ENCODE data around the gene CLDN6.

Gene CLDN6

GRCh38 chr16:3012246-3012645 is 5.7 kb downstream of the CLDN6 start:
- no peak for DNase-seq

GRCh38 chr16:3010510-3010909 is 7.5 kb downstream of the CLDN6 start:
- no peak for DNase-seq

- no peak for DNase-seq
These were observed 8.2 kb downstream of the CLDN6 start for GRCh38 chr16:3009568-3010390.

GRCh38 chr16:3008690-3009037 is 9.3 kb downstream of the CLDN6 start:
- no peak for DNase-seq

GRCh38 chr16:3007957-3008689 is 9.9 kb downstream of the CLDN6 start:
- DNase-seq, result peak in 1 of 2 experiments; percentile 36

- no peak for DNase-seq
These were observed 10.7 kb downstream of the CLDN6 start for GRCh38 chr16:3007059-3007956.

GRCh38 chr16:3004781-3005284 is 13.2 kb downstream of the CLDN6 start:
- DNase-seq, result no peak

- DNase-seq, result no peak
These were observed 13.7 kb downstream of the CLDN6 start for GRCh38 chr16:3004319-3004718.

GRCh38 chr16:3003582-3004270 is 14.3 kb downstream of the CLDN6 start:
- DNase-seq, result peak; percentile 91 to 97

- DNase-seq, result no peak
These were observed 16.7 kb downstream of the CLDN6 start for GRCh38 chr16:3001316-3001715.

- no peak for DNase-seq
These were observed 17.4 kb downstream of the CLDN6 start for GRCh38 chr16:3000540-3000939.

- DNase-seq, result no peak
These were observed 18.1 kb downstream of the CLDN6 start for GRCh38 chr16:2999929-3000328.

- DNase-seq, result no peak
These were observed 21.7 kb downstream of the CLDN6 start for GRCh38 chr16:2996298-2996697.

GRCh38 chr16:2992383-2993081 is 25.5 kb downstream of the CLDN6 start:
- DNase-seq, result no peak

- no peak for DNase-seq
These were observed 26.3 kb downstream of the CLDN6 start for GRCh38 chr16:2991566-2992261.

GRCh38 chr16:2990891-2991290 is 27.1 kb downstream of the CLDN6 start:
- no peak for DNase-seq

- DNase-seq, result no peak
These were observed 29.3 kb downstream of the CLDN6 start for GRCh38 chr16:2988590-2989099.

GRCh38 chr16:2987833-2988232 is 30.1 kb downstream of the CLDN6 start:
- DNase-seq, result no peak

GRCh38 chr16:2987286-2987685 is 30.7 kb downstream of the CLDN6 start:
- DNase-seq, result no peak

- DNase-seq, result no peak
These were observed 31.3 kb downstream of the CLDN6 start for GRCh38 chr16:2986623-2987188.
